ENCODE data around the gene PRSS3.
"Not testable (repeated sequence)": the region's sequence is repeated elsewhere in the genome, so short reads cannot be mapped to it uniquely, and the experiment has no call there.

DNA sequence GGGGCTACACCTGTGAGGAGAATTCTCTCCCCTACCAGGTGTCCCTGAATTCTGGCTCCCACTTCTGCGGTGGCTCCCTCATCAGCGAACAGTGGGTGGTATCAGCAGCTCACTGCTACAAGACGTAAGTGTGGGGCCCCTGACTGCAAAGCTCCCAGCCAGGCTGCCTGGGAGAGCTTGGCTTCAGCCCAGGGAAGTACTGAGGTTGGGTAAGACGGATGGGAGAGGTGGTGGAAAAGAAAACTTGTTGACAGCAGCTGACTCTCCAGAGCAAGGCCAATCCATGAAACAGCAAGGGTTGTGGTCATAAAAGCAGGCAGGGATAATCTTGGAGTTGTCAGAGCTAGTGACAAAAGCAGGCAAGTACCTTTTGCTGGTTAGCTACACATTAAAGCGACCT, 1.3 kb downstream of the PRSS3 start:
- TF ChIP-seq, protein P1, sequence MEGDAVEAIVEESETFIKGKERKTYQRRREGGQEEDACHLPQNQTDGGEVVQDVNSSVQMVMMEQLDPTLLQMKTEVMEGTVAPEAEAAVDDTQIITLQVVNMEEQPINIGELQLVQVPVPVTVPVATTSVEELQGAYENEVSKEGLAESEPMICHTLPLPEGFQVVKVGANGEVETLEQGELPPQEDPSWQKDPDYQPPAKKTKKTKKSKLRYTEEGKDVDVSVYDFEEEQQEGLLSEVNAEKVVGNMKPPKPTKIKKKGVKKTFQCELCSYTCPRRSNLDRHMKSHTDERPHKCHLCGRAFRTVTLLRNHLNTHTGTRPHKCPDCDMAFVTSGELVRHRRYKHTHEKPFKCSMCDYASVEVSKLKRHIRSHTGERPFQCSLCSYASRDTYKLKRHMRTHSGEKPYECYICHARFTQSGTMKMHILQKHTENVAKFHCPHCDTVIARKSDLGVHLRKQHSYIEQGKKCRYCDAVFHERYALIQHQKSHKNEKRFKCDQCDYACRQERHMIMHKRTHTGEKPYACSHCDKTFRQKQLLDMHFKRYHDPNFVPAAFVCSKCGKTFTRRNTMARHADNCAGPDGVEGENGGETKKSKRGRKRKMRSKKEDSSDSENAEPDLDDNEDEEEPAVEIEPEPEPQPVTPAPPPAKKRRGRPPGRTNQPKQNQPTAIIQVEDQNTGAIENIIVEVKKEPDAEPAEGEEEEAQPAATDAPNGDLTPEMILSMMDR (IDR thresholded peaks at IDR 0.05): not testable (repeated sequence)
- TF ChIP-seq POLR2A, POLR2AphosphoS5, EP300 (IDR thresholded peaks at IDR 0.05): not testable (repeated sequence)

Measured in stomach (tissue), 4 donors.